Hematopoietic multipotent progenitor cell treated with erythropoietin and hydrocortisone succinate and interleukin-3 and kit ligand, for 8 days (in vitro differentiated cells): ENCODE data around the gene CACNA2D1.

Experiments
- DNase-seq: peaks from one replicate; pipeline ENCODE4 v3.0.0-alpha.2; 2015

Gene CACNA2D1

GRCh38 chr7:82270870-82271269, 172.7 kb downstream of the CACNA2D1 start:
- no peak for DNase-seq

- DNase-seq = no peak
These were observed 174.9 kb downstream of the CACNA2D1 start for GRCh38 chr7:82268632-82269031.

- DNase-seq = no peak
These were observed 177.5 kb downstream of the CACNA2D1 start for GRCh38 chr7:82266081-82266480.

- DNase-seq = no peak
These were observed 178.7 kb downstream of the CACNA2D1 start for GRCh38 chr7:82264783-82265305.

- DNase-seq = no peak
These were observed 179.4 kb downstream of the CACNA2D1 start for GRCh38 chr7:82263920-82264782.

GRCh38 chr7:82258181-82258580, 185.4 kb downstream of the CACNA2D1 start:
- no peak for DNase-seq

- no peak for DNase-seq
These were observed 186.4 kb downstream of the CACNA2D1 start for GRCh38 chr7:82257118-82257695.

- no peak for DNase-seq
These were observed 187.9 kb downstream of the CACNA2D1 start for GRCh38 chr7:82255706-82256105.

- no peak for DNase-seq
These were observed 193.0 kb downstream of the CACNA2D1 start for GRCh38 chr7:82250598-82250997.

GRCh38 chr7:82249979-82250378, 193.6 kb downstream of the CACNA2D1 start:
- no peak for DNase-seq

- no peak for DNase-seq
These were observed 195.7 kb downstream of the CACNA2D1 start for GRCh38 chr7:82247814-82248433.

GRCh38 chr7:82244947-82245517, 198.5 kb downstream of the CACNA2D1 start:
- DNase-seq = no peak

- no peak for DNase-seq
These were observed 202.2 kb downstream of the CACNA2D1 start for GRCh38 chr7:82241356-82241755.

- no peak for DNase-seq
These were observed 207.9 kb downstream of the CACNA2D1 start for GRCh38 chr7:82235713-82236112.

GRCh38 chr7:82234457-82235049, 209.0 kb downstream of the CACNA2D1 start:
- peak; percentile 41 for DNase-seq

- DNase-seq = no peak
These were observed 212.6 kb downstream of the CACNA2D1 start for GRCh38 chr7:82230811-82231581.

- DNase-seq = no peak
These were observed 214.4 kb downstream of the CACNA2D1 start for GRCh38 chr7:82229164-82229563.

GRCh38 chr7:82226191-82226590, 217.4 kb downstream of the CACNA2D1 start:
- no peak for DNase-seq

- no peak for DNase-seq
These were observed 219.0 kb downstream of the CACNA2D1 start for GRCh38 chr7:82224529-82224928.

GRCh38 chr7:82223580-82223979, 220.0 kb downstream of the CACNA2D1 start:
- no peak for DNase-seq

- no peak for DNase-seq
These were observed 222.4 kb downstream of the CACNA2D1 start for GRCh38 chr7:82221152-82221674.

GRCh38 chr7:82212466-82212865, 231.1 kb downstream of the CACNA2D1 start:
- no peak for DNase-seq
